ENCODE results near the gene KRTAP10-5. TPM values are rescaled to one million over a fixed set of nuclear protein-coding genes. Genes with fewer than 3 reads are reported as not detected.
"Not testable (repeated sequence)": the region's sequence is repeated elsewhere in the genome, so short reads cannot be mapped to it uniquely, and the experiment has no call there.

KRTAP10-5 gene
- total RNA-seq = not detected

- not testable (repeated sequence) for DNase-seq
Measured at GRCh38 chr21:44580231-44580821, at the start of gene KRTAP10-5. TSS of gene KRTAP10-5 (minus strand) at chr21:44580604. CDS start at chr21:44580578, 26 bp downstream.

- no peak for DNase-seq
Measured at GRCh38 chr21:44628707-44629391, 48.4 kb upstream of the KRTAP10-5 start.

GRCh38 chr21:44627831-44628233, 47.4 kb upstream of the KRTAP10-5 start:
- not testable (repeated sequence) for DNase-seq

DNA sequence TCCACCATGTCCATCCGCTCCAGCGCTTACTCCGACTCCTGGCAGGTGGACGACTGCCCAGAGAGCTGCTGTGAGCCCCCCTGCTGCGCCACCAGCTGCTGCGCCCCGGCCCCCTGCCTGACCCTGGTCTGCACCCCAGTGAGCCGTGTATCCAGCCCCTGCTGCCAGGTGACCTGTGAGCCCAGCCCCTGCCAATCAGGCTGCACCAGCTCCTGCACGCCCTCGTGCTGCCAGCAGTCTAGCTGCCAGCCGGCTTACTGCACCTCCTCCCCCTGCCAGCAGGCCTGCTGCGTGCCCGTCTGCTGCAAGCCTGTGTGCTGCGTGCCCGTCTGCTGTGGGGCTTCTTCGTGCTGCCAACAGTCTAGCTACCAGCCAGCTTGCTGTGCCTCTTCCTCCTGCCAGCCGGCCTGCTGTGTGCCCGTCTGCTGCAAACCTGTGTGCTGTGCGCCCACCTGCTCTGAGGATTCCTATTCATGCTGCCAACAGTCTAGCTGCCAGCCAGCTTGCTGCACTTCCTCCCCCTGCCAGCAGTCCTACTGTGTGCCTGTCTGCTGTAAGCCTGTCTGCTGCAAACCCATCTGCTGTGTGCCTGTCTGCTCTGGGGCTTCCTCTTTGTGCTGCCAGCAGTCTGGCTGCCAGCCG, 46.9 kb upstream of the KRTAP10-5 start:
- not testable (repeated sequence) for DNase-seq

- no peak for DNase-seq
Measured at GRCh38 chr21:44626673-44627143, 46.3 kb upstream of the KRTAP10-5 start, which contains the start of gene KRTAP10-9. TSS of gene KRTAP10-9 (plus strand) at chr21:44627093. CDS start at chr21:44627172, 79 bp downstream.

DNA sequence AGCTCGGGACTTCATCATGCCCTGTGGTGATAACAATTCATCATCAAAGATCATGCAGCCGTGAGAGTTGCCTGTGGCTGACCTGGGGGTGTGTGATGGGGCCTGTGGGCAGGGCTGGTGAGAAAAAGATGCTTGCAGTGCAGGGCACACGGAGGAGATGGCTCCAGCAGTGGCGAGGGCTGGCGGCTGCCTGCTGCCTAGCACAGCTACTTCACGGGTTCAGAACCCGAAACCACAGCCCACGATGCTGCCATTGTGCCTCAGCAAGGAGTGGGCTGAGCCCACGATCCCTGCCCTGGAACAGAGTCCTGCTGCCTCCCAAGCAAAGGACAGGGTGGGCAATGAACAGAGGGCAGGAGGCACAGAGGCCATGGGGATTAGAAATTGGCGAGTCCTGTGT, 45.9 kb upstream of the KRTAP10-5 start:
- DNase-seq = no peak

DNA sequence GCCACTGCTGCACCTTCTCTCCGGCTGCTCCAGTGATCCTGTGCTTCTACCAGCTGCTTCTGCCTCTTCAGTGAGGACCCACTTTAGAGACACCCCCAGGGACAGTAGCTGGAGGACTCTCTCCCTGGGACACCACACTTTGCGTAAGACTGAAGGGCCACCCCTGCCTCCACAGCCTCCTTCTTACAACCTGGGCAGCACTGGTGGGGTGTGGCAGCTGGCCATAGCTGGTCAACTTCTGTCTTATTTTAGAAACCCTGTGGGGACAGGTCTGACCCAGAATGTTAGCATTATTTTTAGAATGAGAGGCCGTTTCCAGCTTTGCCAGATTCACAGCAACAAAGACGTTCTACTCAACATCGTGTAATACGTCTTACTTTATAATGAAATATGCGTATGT, 45.4 kb upstream of the KRTAP10-5 start:
- no peak for DNase-seq

GRCh38 chr21:44623575-44623974, 43.2 kb upstream of the KRTAP10-5 start:
- no peak for DNase-seq

DNA sequence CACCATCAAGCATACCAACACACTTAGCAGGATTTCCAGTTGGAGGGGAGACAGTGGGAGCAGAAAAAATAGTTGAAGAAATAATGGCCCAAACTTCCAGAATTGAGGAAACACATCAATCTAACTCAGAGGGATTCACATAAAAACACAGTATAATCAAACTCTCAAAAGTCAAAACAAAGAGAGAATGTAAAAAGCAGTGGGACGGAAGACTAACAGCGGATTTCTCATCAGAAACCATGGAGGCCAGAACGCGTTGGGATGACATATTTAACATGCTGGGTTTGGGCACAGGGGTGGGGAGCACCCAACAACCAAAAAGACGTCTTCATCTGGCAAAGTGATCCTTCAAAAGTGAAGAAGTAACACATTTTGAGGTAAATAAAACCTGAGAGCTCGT, 39.5 kb upstream of the KRTAP10-5 start:
- no peak for DNase-seq

- DNase-seq = peak; percentile 48
Measured at GRCh38 chr21:44618909-44619308, 38.5 kb upstream of the KRTAP10-5 start.

GRCh38 chr21:44618504-44618903, 38.1 kb upstream of the KRTAP10-5 start:
- DNase-seq = no peak

DNA sequence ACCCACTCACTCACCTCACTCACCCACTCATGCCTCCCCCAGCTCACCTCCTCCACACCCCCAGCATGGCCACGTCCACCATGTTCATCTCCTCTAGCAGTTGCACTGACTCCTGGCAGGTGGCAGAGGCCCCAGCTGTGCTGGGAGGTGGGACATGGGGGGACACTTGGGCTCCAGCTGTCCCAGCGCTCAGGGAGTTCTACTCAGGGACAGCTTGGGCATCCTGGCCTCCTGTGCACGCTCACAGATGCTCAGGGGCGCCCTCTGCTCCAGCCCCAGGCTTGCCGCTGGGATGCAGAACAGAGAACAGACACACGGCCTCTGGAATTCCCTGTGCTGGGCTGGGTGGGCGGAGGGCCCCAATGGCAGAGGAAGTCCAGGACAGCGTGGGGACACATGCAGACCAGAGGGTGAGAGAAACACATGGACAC, 36.7 kb upstream of the KRTAP10-5 start:
- no peak for DNase-seq

DNA sequence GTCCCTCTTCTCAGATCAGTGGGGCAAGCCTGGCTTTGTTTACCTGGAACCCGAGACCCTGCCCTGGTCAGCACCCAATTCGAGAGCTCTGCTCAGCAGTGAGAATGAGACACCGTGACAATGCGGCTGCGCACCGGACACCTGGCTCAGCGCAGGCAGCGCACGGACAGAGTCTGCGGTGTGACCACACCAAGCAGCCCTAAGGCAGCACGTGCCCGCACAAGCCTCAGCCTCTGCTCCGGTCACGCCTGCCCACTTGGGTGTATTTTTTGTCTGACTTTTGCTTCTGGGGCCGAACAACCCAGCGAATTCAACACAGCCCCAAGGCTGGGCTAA, 36.2 kb upstream of the KRTAP10-5 start:
- no peak for DNase-seq

- DNase-seq = no peak
Measured at GRCh38 chr21:44615911-44616590, 35.6 kb upstream of the KRTAP10-5 start.

DNA sequence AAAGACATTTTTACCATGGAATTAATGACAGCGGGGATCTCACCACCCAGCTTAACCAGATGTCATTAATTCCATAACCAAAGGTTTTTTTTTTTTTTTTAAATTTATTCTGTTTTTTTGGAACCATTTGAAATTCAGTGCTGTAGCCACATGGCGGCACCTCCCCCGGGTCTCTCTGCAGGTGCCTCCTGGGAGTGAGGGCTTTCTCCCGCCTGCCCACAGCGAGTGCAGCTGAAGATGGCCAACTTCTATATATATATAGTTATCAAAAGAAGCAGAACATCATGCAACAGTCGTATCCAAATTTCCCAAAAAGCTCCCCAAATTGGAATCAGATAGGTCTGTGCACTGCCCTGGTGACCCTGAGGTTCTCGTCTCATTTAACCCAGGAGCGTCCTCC, 35.1 kb upstream of the KRTAP10-5 start:
- no peak for DNase-seq

DNA sequence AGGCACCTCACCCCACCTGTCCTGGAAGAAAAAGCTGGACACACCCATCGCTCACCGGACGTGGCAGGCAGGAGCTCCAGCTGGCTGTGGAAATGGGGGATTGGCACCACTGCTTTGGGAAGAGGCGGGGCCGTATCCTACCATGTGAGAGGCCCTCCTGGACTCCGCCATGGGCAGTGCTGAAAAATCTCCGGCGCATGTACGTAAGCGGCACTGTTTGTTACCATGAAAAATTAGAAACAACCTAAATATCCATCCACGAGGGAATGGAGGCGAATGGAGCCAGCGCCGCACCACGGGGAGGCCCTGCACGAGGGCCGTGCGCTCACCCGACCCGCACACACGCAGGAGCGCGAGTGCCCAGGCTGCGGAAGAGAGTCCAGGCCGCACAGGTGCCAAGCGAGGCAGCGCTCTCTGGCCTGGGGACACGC, 34.6 kb upstream of the KRTAP10-5 start:
- no peak for DNase-seq

- no peak for DNase-seq
Measured at GRCh38 chr21:44614161-44614631, 33.8 kb upstream of the KRTAP10-5 start.

- no peak for DNase-seq
Measured at GRCh38 chr21:44613386-44614155, 33.2 kb upstream of the KRTAP10-5 start.

GRCh38 chr21:44612669-44613229, 32.3 kb upstream of the KRTAP10-5 start:
- no peak for DNase-seq

- no peak for DNase-seq
Measured at GRCh38 chr21:44612029-44612486, 31.7 kb upstream of the KRTAP10-5 start, which contains the start of gene KRTAP10-8. TSS of gene KRTAP10-8 (plus strand) at chr21:44612079. CDS start at chr21:44612101, 22 bp downstream.

DNA sequence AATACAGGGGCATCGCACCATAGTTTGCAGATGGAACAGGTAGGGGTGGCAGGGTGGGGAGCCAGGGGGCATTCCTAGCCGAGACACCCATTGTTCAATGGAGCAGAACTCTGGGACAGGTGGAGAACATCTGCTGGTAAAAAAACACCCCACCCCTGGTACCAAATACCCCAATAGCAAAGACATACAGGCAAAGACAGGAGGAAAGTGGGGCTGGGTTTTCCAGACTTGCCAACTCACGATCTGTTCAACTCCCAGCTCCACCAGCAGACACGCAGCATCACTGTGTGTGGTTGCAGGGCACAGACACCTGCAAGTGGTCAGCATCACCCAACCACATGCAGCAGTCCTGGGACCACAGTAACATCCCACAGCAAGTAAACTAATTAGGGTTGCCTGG, 31.1 kb upstream of the KRTAP10-5 start:
- DNase-seq = no peak

All from effector CD4-positive, alpha-beta T cell (primary cell).